GM18519 (cell line): ENCODE data around the gene SLC35E3.

Source experiments
- ATAC-seq: cut with Tn5 transposase; IDR thresholded peaks from one replicate; pipeline ENCODE4 v1.9.1; 2021; ENCODE audit warnings: mild to moderate bottlenecking, moderate library complexity; ENCODE audit not compliant: unreplicated experiment, low FRiP score

Gene SLC35E3

GRCh38 chr12:68768431-68768939 lies 22.5 kb downstream of the SLC35E3 start:
- no peak for ATAC-seq

GRCh38 chr12:68769941-68770340 lies 24.0 kb downstream of the SLC35E3 start:
- no peak for ATAC-seq

GRCh38 chr12:68771223-68771925 lies 25.4 kb downstream of the SLC35E3 start:
- ATAC-seq: no peak

GRCh38 chr12:68772714-68773113 lies 26.7 kb downstream of the SLC35E3 start:
- no peak for ATAC-seq

- no peak for ATAC-seq
These were observed 27.6 kb downstream of the SLC35E3 start for GRCh38 chr12:68773582-68773981.

GRCh38 chr12:68775121-68775630 lies 29.2 kb downstream of the SLC35E3 start:
- ATAC-seq: no peak

GRCh38 chr12:68776976-68777610 lies 31.1 kb downstream of the SLC35E3 start:
- ATAC-seq: no peak

GRCh38 chr12:68779280-68779679 lies 33.3 kb downstream of the SLC35E3 start:
- no peak for ATAC-seq

- no peak for ATAC-seq
These were observed 34.8 kb downstream of the SLC35E3 start for GRCh38 chr12:68780731-68781130.

GRCh38 chr12:68781728-68782127 lies 35.8 kb downstream of the SLC35E3 start:
- ATAC-seq: no peak

- ATAC-seq: no peak
These were observed 38.0 kb downstream of the SLC35E3 start for GRCh38 chr12:68784015-68784414.

GRCh38 chr12:68785358-68785757 lies 39.4 kb downstream of the SLC35E3 start:
- ATAC-seq: no peak

GRCh38 chr12:68785823-68786222 lies 39.8 kb downstream of the SLC35E3 start:
- no peak for ATAC-seq

- no peak for ATAC-seq
These were observed 41.0 kb downstream of the SLC35E3 start for GRCh38 chr12:68786929-68787328.

- ATAC-seq: no peak
These were observed 42.7 kb downstream of the SLC35E3 start for GRCh38 chr12:68788554-68789143.

- no peak for ATAC-seq
These were observed 43.3 kb downstream of the SLC35E3 start for GRCh38 chr12:68789144-68789878.

- ATAC-seq: no peak
These were observed 44.3 kb downstream of the SLC35E3 start for GRCh38 chr12:68790081-68790951.

- no peak for ATAC-seq
These were observed 44.9 kb downstream of the SLC35E3 start for GRCh38 chr12:68790952-68791234.

- ATAC-seq: no peak
These were observed 46.0 kb downstream of the SLC35E3 start for GRCh38 chr12:68791897-68792481.

- peak; percentile 99 for ATAC-seq
These were observed 47.0 kb downstream of the SLC35E3 start for GRCh38 chr12:68792952-68793351.
